Rectal smooth muscle tissue (tissue), 1 donor: Measurements from ENCODE around the gene MYCBP.

Experiments
- H3K27ac ChIP-seq: one replicate; pipeline ENCODE4 v1.7.0; 2013; ENCODE audit warnings: low read depth, low read length, inconsistent platforms
- H3K27me3 ChIP-seq: one replicate; pipeline ENCODE4 v1.7.0; 2013; ENCODE audit warnings: low read length; ENCODE audit not compliant: control insufficient read depth, insufficient read depth
- H3K36me3 ChIP-seq: one replicate; pipeline ENCODE4 v1.7.0; 2013; ENCODE audit warnings: low read length; ENCODE audit not compliant: control insufficient read depth, insufficient read depth
- H3K4me1 ChIP-seq: one replicate; pipeline ENCODE4 v1.7.0; 2013; ENCODE audit warnings: low read length; ENCODE audit not compliant: control insufficient read depth, insufficient read depth
- H3K4me3 ChIP-seq: one replicate; pipeline ENCODE4 v1.7.0; 2013; ENCODE audit warnings: low read length
- H3K9ac ChIP-seq: one replicate; pipeline ENCODE4 v1.7.0; 2013; ENCODE audit warnings: low read length

MYCBP gene

GRCh38 chr1:38832370-38832734 is 40.8 kb downstream of the MYCBP start:
- Histone ChIP-seq H3K27ac (no peak overlapping the region), H3K4me3 (no peak overlapping the region), H3K36me3 (no peaks in the 10 kb centered on the region), H3K27me3 (peaks cover 2% of the 10 kb centered on the region), H3K4me1 (peaks cover 5% of the 10 kb centered on the region), H3K9ac (no peak overlapping the region)

DNA sequence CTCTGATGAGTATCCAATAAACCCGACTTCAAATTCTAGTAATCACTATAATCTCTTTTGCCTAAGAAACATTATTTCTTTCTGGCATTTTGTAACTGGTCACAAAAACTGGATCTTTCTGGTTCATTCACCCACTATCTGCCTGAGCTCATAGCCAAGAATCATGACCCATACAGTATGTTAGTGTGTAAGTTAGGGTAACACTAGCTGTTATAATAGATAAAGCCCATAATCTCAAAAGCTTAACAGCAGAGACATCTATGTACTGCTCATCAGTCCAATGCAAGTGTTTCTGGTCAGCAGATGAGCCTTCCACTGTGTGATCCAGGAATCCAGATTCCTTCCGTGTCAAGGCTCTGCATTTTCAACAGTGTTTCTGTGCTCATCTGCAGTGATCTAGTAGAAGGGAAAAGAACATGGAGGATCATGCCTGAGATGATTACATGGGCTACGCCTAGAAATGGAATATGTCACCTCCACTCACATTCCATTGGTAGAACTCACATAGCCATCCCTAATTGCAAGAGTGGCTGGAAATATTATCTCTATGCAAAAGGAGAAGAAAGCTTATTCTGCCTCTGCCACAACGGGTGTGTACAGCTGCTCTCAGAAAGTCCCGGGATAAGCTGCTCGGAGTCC is 41.3 kb downstream of the MYCBP start:
- peaks cover 2% of the 10 kb centered on the region for H3K27me3 ChIP-seq
- H3K4me1 ChIP-seq, result peaks cover 5% of the 10 kb centered on the region
- no peak overlapping the region for H3K4me3 ChIP-seq
- no peak overlapping the region for H3K27ac ChIP-seq
- no peaks in the 10 kb centered on the region for H3K36me3 ChIP-seq
- H3K9ac ChIP-seq, result no peak overlapping the region

- no peak overlapping the region for H3K27ac ChIP-seq
- peaks cover 5% of the 10 kb centered on the region for H3K4me1 ChIP-seq
- H3K9ac ChIP-seq, result no peak overlapping the region
- peaks cover 2% of the 10 kb centered on the region for H3K27me3 ChIP-seq
- no peak overlapping the region for H3K4me3 ChIP-seq
- no peaks in the 10 kb centered on the region for H3K36me3 ChIP-seq
Observed at GRCh38 chr1:38829368-38829767, 43.8 kb downstream of the MYCBP start.

GRCh38 chr1:38827318-38827717 is 45.8 kb downstream of the MYCBP start:
- Histone ChIP-seq H3K27ac (no peak overlapping the region), H3K9ac (no peak overlapping the region), H3K27me3 (peaks cover 2% of the 10 kb centered on the region), H3K36me3 (no peaks in the 10 kb centered on the region), H3K4me3 (no peak overlapping the region), H3K4me1 (peaks cover 5% of the 10 kb centered on the region)

DNA sequence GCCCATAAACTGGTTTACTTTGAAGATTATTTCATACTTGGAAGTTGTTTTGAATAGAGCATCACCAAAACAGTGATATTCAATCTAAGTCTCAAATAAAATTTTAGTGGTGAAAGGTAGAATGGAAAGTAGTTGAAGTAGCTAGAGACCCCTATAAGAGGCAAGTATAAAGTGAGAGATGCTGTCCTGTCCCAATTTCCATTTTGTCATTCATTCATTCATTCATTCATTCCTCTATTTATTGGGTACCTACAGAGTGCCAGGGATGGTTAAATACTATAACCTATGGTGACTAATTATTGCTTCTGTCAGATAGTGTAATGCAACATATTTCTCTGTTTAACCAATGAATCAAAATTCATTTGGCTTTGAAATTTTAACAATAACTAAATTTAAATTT is 46.3 kb downstream of the MYCBP start:
- Histone ChIP-seq H3K27me3 (peaks cover 2% of the 10 kb centered on the region), H3K4me1 (peaks cover 5% of the 10 kb centered on the region), H3K36me3 (no peaks in the 10 kb centered on the region), H3K27ac (no peak overlapping the region), H3K9ac (no peak overlapping the region), H3K4me3 (no peak overlapping the region)

DNA sequence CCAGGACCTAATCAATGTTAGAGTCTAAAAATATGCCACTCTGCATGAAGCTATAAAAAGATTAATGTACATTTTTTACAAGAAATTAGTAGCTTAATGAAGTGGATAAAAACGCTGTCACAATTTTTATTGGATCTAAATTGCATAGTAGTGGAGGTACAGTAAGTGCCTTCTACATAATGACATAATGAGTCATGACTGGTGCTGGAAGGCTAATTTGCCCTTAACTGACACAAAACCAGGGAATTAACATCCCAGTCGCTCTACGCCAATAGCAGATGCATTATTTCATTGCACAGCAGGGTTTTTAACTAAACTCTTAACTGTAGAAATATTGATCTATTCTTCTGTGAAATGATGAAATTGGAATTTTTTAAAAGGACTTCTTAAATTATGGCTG is 46.9 kb downstream of the MYCBP start:
- no peaks in the 10 kb centered on the region for H3K36me3 ChIP-seq
- no peak overlapping the region for H3K9ac ChIP-seq
- peaks cover 2% of the 10 kb centered on the region for H3K27me3 ChIP-seq
- peaks cover 5% of the 10 kb centered on the region for H3K4me1 ChIP-seq
- no peak overlapping the region for H3K4me3 ChIP-seq
- no peak overlapping the region for H3K27ac ChIP-seq

GRCh38 chr1:38820860-38821259 is 52.3 kb downstream of the MYCBP start:
- no peak overlapping the region for H3K9ac ChIP-seq
- H3K36me3 ChIP-seq, result no peaks in the 10 kb centered on the region
- H3K27ac ChIP-seq, result no peak overlapping the region
- H3K27me3 ChIP-seq, result peaks cover 27% of the 10 kb centered on the region
- H3K4me1 ChIP-seq, result no peaks in the 10 kb centered on the region
- no peak overlapping the region for H3K4me3 ChIP-seq

- H3K27me3 ChIP-seq, result peaks cover 27% of the 10 kb centered on the region
- no peak overlapping the region for H3K27ac ChIP-seq
- no peaks in the 10 kb centered on the region for H3K36me3 ChIP-seq
- no peak overlapping the region for H3K4me3 ChIP-seq
- no peak overlapping the region for H3K9ac ChIP-seq
- no peaks in the 10 kb centered on the region for H3K4me1 ChIP-seq
Observed at GRCh38 chr1:38819516-38819915, 53.6 kb downstream of the MYCBP start.

- peaks cover 27% of the 10 kb centered on the region for H3K27me3 ChIP-seq
- H3K36me3 ChIP-seq, result no peaks in the 10 kb centered on the region
- H3K4me1 ChIP-seq, result no peaks in the 10 kb centered on the region
- H3K4me3 ChIP-seq, result no peak overlapping the region
- H3K9ac ChIP-seq, result no peak overlapping the region
- no peak overlapping the region for H3K27ac ChIP-seq
Observed at GRCh38 chr1:38819040-38819439, 54.1 kb downstream of the MYCBP start.

DNA sequence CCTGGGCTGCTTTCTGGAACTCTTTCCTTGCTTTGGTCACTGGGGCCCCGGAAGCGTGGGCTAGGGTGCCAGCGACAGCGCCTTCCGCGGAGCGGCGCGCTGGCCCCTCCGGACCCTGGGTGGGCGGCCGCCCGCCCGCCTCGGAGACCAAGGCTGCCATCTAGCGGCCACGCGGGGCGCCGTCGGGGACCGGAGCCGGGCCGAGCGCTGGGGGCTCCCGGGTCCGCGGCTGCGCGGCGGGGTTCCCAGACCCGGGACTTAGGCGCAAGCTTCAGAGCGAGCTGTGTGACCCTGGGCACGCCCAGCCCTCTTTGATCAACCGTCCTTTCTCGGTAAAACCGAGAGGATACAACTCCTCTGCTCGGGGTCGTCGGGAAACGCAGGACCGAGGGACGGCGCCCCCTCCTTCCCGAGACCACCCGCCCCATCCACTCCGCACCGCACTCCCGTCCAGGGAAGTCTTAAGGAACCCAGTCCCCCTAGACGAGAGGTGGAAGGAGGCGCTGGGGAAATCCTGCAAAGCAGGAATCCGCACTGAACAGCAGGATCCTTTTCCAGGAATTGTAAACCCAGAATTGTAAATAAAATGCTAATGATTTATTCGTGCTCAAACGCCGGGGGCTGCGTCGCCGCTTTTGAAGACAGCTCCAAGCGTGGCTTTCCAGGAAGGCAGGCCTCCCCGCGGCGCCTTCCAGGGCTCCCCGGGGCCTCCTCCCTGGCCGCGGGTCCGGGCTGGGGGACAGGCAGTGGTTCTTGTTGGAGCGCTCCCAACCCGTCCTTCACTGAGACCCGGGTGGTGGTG is 54.8 kb downstream of the MYCBP start:
- H3K4me1 ChIP-seq, result no peaks in the 10 kb centered on the region
- H3K27ac ChIP-seq, result no peak overlapping the region
- H3K4me3 ChIP-seq, result peak overlapping the region; percentile 48
- H3K36me3 ChIP-seq, result no peaks in the 10 kb centered on the region
- H3K27me3 ChIP-seq, result peaks cover 29% of the 10 kb centered on the region
- H3K9ac ChIP-seq, result no peak overlapping the region

GRCh38 chr1:38817267-38818174 is 55.6 kb downstream of the MYCBP start:
- Histone ChIP-seq H3K9ac (no peak overlapping the region), H3K4me1 (no peaks in the 10 kb centered on the region), H3K27me3 (peaks cover 29% of the 10 kb centered on the region), H3K4me3 (peak overlapping the region; percentile 48), H3K36me3 (no peaks in the 10 kb centered on the region), H3K27ac (no peak overlapping the region)

DNA sequence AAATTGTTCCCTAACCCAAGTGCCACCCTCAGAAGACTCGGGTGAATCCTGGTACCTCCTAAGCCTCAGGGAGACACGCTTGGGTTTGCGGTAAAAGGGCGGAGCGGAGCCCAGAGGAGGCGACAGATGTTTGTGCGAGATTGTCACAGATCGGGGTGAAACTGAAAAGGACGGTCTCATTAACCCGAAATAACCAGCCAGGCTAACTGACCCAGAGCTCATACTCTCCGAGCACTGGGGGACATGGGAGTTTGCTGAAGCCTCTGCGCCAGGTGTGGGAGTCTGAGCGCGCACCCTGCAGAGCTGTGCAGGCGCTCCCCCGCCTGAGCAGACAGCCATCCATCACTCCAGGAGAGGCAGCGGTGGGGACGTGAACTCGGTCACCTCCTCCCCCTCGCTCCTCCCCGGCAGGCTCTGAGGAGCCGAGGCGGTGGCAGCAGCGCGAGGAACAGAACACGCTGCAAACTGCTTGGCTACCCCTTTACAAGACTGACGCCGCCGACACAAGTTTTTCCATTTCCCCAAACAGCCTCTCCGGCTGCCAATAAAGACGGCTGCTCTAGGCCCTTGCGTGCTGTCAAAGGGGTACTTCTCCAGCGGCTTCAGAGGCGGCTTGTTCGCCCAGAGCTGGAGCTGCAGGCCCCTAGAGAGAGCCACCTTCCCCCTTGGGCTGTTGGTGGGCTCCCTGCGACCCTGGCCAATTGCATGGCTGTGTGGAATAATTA is 57.1 kb downstream of the MYCBP start:
- Histone ChIP-seq H3K27ac (no peak overlapping the region), H3K9ac (no peak overlapping the region), H3K27me3 (peaks cover 32% of the 10 kb centered on the region)

More for the DNA sequence above, 57.1 kb downstream of the MYCBP start:
- Histone ChIP-seq H3K36me3 (no peaks in the 10 kb centered on the region), H3K4me3 (no peak overlapping the region), H3K4me1 (no peaks in the 10 kb centered on the region)
